Liver (tissue), 9 donors: ENCODE data around the gene CEP120. TPM values are rescaled to one million over a fixed set of nuclear protein-coding genes. Genes with fewer than 3 reads are reported as not detected.

Experiments
- DNase-seq: peaks from one replicate; pipeline ENCODE4 v3.0.0-alpha.2; 2017; ENCODE audit warnings: low spot score
- H3K27ac ChIP-seq, 2 donors: one replicate each; pipeline ENCODE4 v1.7.0; 2013; ENCODE audit warnings: inconsistent platforms in 2 of 2, low read length in 2 of 2, control low read depth in 1 of 2, low read depth in 1 of 2, mild to moderate bottlenecking in 1 of 2
- H3K27me3 ChIP-seq, 4 donors: one replicate each; pipeline versions ENCODE4 v1.6.1 to v1.7.0; 2013; ENCODE audit warnings: low read length in 3 of 4, inconsistent platforms in 1 of 4, mild to moderate bottlenecking in 1 of 4, moderate library complexity in 1 of 4; ENCODE audit not compliant: control insufficient read depth in 4 of 4, insufficient read depth in 4 of 4
- H3K36me3 ChIP-seq, 4 donors: one replicate each; pipeline versions ENCODE4 v1.6.1 to v1.7.0; 2013; ENCODE audit warnings: low read length in 3 of 4, mild to moderate bottlenecking in 3 of 4, low read depth in 1 of 4, moderate library complexity in 1 of 4; ENCODE audit not compliant: control insufficient read depth in 4 of 4, insufficient read depth in 3 of 4
- H3K4me1 ChIP-seq, 4 donors: one replicate each; pipeline versions ENCODE4 v1.6.1 to v1.7.0; 2013; ENCODE audit warnings: low read length in 3 of 4, mild to moderate bottlenecking in 3 of 4, moderate library complexity in 1 of 4; ENCODE audit not compliant: control insufficient read depth in 4 of 4, insufficient read depth in 4 of 4
- H3K4me3 ChIP-seq, 3 donors: one replicate each; pipeline versions ENCODE4 v1.6.1 to v1.7.0; 2013; ENCODE audit warnings: low read length in 3 of 3, control low read depth in 1 of 3, low read depth in 1 of 3, mild to moderate bottlenecking in 1 of 3
- H3K9ac ChIP-seq, 2 donors: one replicate each; pipeline ENCODE4 v1.7.0; 2013; ENCODE audit warnings: low read length in 2 of 2, mild to moderate bottlenecking in 2 of 2, moderate library complexity in 2 of 2, control low read depth in 1 of 2, low read depth in 1 of 2
- H3K9me3 ChIP-seq, 4 donors: one replicate each; pipeline versions ENCODE4 v1.6.1 to v1.7.0; 2013; ENCODE audit warnings: low read length in 3 of 4; ENCODE audit not compliant: control insufficient read depth in 4 of 4
- ATF3 ChIP-seq: IDR thresholded peaks from 2 replicates; pipeline ENCODE4 v1.6.1; 2016; ENCODE audit warnings: antibody characterized with exemption
- CTCF ChIP-seq: fragments of 150-350 bp; IDR thresholded peaks from 2 replicates; pipeline ENCODE4 v1.5.1; 2017; ENCODE audit warnings: improper control_type of control experiment, low read depth, low read length; ENCODE audit not compliant: missing input control
- FOXA1 ChIP-seq: IDR thresholded peaks from 2 replicates; pipeline ENCODE4 v1.6.1; 2016; ENCODE audit warnings: antibody characterized with exemption
- FOXA2 ChIP-seq: IDR thresholded peaks from 2 replicates; pipeline ENCODE4 v1.6.1; 2016; ENCODE audit warnings: antibody characterized with exemption
- HNF4A ChIP-seq, 2 donors: conservative IDR thresholded peaks; 2 replicates each; pipeline ENCODE4 v1.6.1; 2016; ENCODE audit warnings: antibody characterized with exemption in 2 of 2, mild to moderate bottlenecking in 2 of 2
- HNF4G ChIP-seq: IDR thresholded peaks from 2 replicates; pipeline ENCODE4 v1.6.1; 2016; ENCODE audit warnings: antibody characterized with exemption
- JUND ChIP-seq, 2 donors: IDR thresholded peaks; 2 replicates each; pipeline ENCODE4 v1.6.1; 2016; ENCODE audit warnings: antibody characterized with exemption in 2 of 2
- NR2F2 ChIP-seq: IDR thresholded peaks from 2 replicates; pipeline ENCODE4 v1.6.1; 2016; ENCODE audit warnings: antibody characterized with exemption
- RAD21 ChIP-seq, 2 donors: IDR thresholded peaks; 2 replicates each; pipeline ENCODE4 v1.6.1; 2016; ENCODE audit warnings: antibody characterized with exemption in 2 of 2, mild to moderate bottlenecking in 2 of 2
- REST ChIP-seq: IDR thresholded peaks from 2 replicates; pipeline ENCODE4 v1.6.1; 2016; ENCODE audit warnings: antibody characterized with exemption, mild to moderate bottlenecking
- RXRA ChIP-seq, 2 donors: IDR thresholded peaks; 2 replicates each; pipeline ENCODE4 v1.6.1; 2017 to 2018; ENCODE audit warnings: antibody characterized with exemption in 2 of 2, mild to moderate bottlenecking in 1 of 2
- SP1 ChIP-seq: IDR thresholded peaks from 2 replicates; pipeline ENCODE4 v1.6.1; 2018; ENCODE audit warnings: antibody characterized with exemption, mild to moderate bottlenecking
- TAF1 ChIP-seq: conservative IDR thresholded peaks from 2 replicates; pipeline ENCODE4 v1.6.1; 2016; ENCODE audit warnings: antibody characterized with exemption, mild to moderate bottlenecking
- YY1 ChIP-seq: IDR thresholded peaks from 2 replicates; pipeline ENCODE4 v1.6.1; 2016; ENCODE audit warnings: antibody characterized with exemption, mild to moderate bottlenecking
- ZBTB33 ChIP-seq: IDR thresholded peaks from 2 replicates; pipeline ENCODE4 v1.6.1; 2016; ENCODE audit warnings: antibody characterized with exemption
- WGBS: extraction: QIAGEN DNeasy Blood & Tissue Kit; methylation state at CpG from one replicate; pipeline ENCODE4 v1.1.7; 2013; 5-methylcytosine and 5-hydroxymethylcytosine counted together
- polyA plus RNA-seq, 2 donors: library from polyadenylated mRNA; stranded (reverse) in 1 of 2; unstranded in 1 of 2; fragments of 200-250 nt in 1 of 2; fragments of >200 nt in 1 of 2; fragmentation: Nextera tagmentation in 1 of 2; extraction: Ambion mirVana in 1 of 2; gene quantifications; one replicate each; pipeline versions ENCODE4 v1.2.1 to v1.2.3, GENCODE V29; 2013 to 2015
- total RNA-seq, 2 donors: library from RNA; depleted of rRNA; stranded (reverse); fragments of >200 nt; gene quantifications; one replicate each; pipeline ENCODE4 v1.2.3, GENCODE V29; 2014
- donor health status: healthy.
- donor health status: healthy.
- donor health status: healthy.
- donor health status: healthy.
- donor health status: healthy.

CEP120 gene
- total and polyA plus RNA-seq, 4 donors, result 2.1 to 11.0 (median 6.7) TPM

- no peak for TF ChIP-seq ZBTB33
These were observed 15.0 kb upstream of the CEP120 start (continued) for GRCh38 chr5:123438244-123438643.

GRCh38 chr5:123436201-123436600 is 13.0 kb upstream of the CEP120 start:
- WGBS, result 95% methylated on average over 1 of the region's 1 CpG
- Histone ChIP-seq H3K36me3 (no peaks in the 10 kb centered on the region), H3K9me3 (no peaks in the 10 kb centered on the region), H3K4me1 (peaks cover 0 to 12% (median 0%) of the 10 kb centered on the region in 4 donors), H3K4me3 (no peak overlapping the region), H3K9ac (no peak overlapping the region), H3K27me3 (no peaks in the 10 kb centered on the region), H3K27ac (no peak overlapping the region)
- no peak for TF ChIP-seq RAD21 (IDR thresholded peaks at IDR 0.05)
- TF ChIP-seq JUND (IDR thresholded peaks at IDR 0.05), result no peak
- TF ChIP-seq TAF1, result no peak
- no peak for TF ChIP-seq ATF3
- no peak for TF ChIP-seq ZBTB33
- TF ChIP-seq RXRA (IDR thresholded peaks at IDR 0.05), result no peak
- no peak for TF ChIP-seq CTCF
- TF ChIP-seq FOXA2, result no peak
- DNase-seq, result no peak

GRCh38 chr5:123434796-123435195 is 11.6 kb upstream of the CEP120 start:
- DNase-seq, result no peak
- H3K9me3 ChIP-seq, result no peaks in the 10 kb centered on the region
- no peak overlapping the region for H3K9ac ChIP-seq
- peaks cover 0 to 16% (median 2%) of the 10 kb centered on the region in 4 donors for H3K4me1 ChIP-seq
- no peak overlapping the region for H3K4me3 ChIP-seq
- 83% methylated on average over 1 of the region's 1 CpG for WGBS
- no peak overlapping the region for H3K27ac ChIP-seq
- H3K27me3 ChIP-seq, result no peaks in the 10 kb centered on the region
- H3K36me3 ChIP-seq, result no peaks in the 10 kb centered on the region
- TF ChIP-seq SP1, result no peak
- no peak for TF ChIP-seq FOXA2
- no peak for TF ChIP-seq HNF4A (conservative IDR thresholded peaks at IDR 0.05)
- no peak for TF ChIP-seq REST
- TF ChIP-seq HNF4G, result no peak
- TF ChIP-seq YY1, result no peak
- TF ChIP-seq TAF1, result no peak
- no peak for TF ChIP-seq NR2F2
- no peak for TF ChIP-seq JUND (IDR thresholded peaks at IDR 0.05)
- no peak for TF ChIP-seq ZBTB33
- TF ChIP-seq FOXA1, result no peak
